NCI-H1105 (cell line): ENCODE data around the gene ZNF646.

Experiments
- DNase-seq: peaks from one replicate; lab custom pipeline; 2025; lab: John Stamatoyannopoulos, UW

Gene ZNF646

GRCh38 chr16:31073970-31074813, at the start of gene ZNF646, which contains the start of gene ZNF668:
Gene ZNF646 (plus strand): TSS chr16:31074422. CDS start chr16:31076325, 1,903 bp downstream.
Gene ZNF668 (minus strand): TSS chr16:31074240. CDS start chr16:31064459, 9,781 bp downstream.
- peak; percentile 98 for DNase-seq

- DNase-seq = no peak
These were observed 48.9 kb upstream of the ZNF646 start for GRCh38 chr16:31025339-31025738.

GRCh38 chr16:31029272-31029671, 45.0 kb upstream of the ZNF646 start:
- DNase-seq = no peak

GRCh38 chr16:31031276-31031675, 42.9 kb upstream of the ZNF646 start:
- no peak for DNase-seq

DNA sequence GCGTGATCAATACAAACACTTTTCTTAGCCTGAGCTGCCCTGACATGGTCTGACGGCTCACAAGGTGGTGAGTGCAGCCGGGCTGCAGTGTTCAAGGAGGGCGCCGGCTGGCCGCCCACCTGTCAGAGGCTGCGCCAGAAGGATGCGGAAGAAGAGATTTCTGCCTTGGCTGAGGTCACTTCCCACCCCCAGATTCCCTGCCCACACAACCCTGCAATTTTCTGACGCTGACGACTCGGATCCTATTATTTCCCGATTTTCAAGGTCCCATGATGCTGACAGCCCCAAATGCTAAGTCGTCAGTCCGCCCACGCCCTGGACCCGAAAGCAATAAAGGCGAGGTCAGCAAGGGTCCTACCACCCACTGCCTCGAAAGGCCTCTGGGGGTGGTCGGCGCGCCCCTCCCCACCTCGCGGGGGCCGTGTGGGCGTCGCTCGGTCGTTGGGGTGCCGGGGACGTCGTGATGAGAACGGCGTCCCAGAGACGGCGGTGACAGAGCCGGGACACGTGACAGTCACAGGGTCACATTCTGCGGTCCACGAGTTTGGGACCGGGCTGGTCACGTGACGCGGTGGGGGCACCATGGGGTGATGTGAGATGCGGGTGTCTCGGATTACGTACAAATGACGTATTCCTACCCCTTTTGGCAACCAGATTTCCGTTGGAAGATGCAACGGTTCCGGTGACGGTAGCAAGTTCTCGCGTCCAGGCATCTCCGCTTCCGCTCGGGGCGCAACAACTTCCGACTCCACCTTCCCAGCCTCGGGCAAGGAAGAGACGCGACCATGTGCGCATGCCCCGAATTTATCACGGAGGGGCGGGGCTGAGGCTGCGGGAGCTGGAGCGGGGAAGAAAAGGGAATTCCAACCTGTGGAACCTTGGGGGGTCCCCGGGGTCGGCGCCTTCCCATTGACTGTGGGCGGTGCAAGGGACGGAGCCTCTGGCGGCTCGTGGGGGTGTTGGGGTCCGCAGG, 41.2 kb upstream of the ZNF646 start, which contains the start of gene STX4:
Gene STX4 (plus strand): TSS at position 823 of the 973 bp plus-strand sequence. CDS start 248 bp downstream, outside the sequence.
- DNase-seq = peak; percentile 90

GRCh38 chr16:31033709-31034492, 40.3 kb upstream of the ZNF646 start:
- peak; percentile 51 for DNase-seq

- no peak for DNase-seq
These were observed 37.5 kb upstream of the ZNF646 start for GRCh38 chr16:31036691-31037090.

DNA sequence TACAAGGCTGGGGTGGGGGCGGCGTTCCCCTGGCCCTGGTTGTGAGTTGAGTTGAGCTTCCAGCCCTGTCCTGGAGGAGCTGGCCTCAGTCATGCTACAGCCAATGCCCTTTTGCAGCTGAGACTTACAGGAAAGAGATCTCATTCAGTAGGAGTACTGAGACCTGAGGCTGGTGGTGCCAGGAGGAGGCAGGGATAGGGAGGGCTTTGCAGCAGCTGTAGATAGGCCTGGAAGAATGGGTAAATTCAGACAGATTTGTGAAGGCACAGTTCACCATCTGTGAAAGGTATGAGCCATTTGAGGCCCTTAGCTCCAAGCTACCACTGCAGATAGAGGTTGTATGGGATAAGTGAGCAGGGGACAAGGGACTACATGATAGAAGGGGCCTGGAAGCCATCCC, 35.2 kb upstream of the ZNF646 start:
- no peak for DNase-seq

GRCh38 chr16:31042866-31043265, 31.4 kb upstream of the ZNF646 start:
- no peak for DNase-seq

- no peak for DNase-seq
These were observed 30.9 kb upstream of the ZNF646 start for GRCh38 chr16:31043352-31043751.

DNA sequence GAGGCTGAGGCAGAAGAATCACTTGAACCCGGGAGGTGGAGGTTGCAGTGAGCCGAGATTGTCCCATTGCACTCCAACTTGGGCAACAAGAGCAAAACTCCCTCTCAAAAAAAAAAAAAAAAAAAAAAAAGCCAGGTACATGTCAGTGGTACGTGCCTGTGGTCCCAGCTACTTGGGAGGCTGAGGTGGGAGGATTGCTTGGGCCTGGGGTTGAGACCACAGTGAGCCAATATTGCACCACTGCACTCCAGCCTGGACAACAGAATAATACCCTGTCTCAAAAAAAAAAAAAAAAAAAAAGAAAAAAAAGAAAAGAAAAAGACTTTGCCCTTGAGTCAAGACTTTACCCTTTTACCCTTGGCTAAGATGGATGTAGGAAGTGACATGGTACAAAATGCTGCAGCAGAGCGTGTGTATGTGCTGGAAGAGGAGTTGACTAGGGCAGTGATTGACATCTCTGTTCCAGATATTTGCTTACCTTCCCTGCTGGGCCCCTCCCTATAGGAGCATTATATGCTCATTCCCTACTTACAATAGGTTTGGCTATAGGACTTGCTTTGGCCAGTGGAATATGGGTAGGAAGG, 30.2 kb upstream of the ZNF646 start:
- DNase-seq = no peak

DNA sequence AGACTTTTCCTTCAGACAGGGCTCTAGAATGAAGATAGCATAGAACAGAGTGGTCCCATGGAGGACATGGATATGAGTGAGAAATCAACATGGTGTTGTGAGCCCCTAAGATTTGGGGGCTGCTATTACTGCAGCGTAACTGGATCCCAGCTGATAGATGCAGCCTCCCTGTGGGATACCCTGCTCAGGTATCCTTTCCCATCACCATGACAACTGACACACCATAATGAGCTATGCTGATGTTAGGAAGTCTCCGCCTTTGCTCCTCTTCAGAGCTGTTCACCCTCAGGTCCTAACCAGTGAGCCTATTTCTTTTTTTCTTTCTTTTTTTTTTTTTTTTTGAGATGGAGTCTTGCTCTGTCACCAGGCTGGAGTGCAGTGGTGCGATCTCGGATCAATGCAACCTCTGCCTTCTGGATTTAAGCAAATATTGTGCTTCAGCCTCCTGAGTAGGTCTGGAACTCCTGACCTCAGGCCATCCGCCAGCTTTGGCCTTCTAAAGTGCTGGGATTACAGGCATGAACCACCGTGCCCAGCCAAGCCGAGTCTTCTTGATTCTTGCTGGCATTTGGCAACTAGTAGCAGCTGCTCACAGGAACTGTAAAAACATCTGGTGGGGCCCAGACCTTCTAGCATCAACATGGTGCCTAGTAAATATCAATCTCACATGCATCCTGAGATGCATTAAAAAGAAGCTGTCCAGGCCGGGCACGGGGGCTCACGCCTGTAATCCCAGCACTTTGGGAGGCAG, 23.8 kb upstream of the ZNF646 start:
- DNase-seq = no peak

DNA sequence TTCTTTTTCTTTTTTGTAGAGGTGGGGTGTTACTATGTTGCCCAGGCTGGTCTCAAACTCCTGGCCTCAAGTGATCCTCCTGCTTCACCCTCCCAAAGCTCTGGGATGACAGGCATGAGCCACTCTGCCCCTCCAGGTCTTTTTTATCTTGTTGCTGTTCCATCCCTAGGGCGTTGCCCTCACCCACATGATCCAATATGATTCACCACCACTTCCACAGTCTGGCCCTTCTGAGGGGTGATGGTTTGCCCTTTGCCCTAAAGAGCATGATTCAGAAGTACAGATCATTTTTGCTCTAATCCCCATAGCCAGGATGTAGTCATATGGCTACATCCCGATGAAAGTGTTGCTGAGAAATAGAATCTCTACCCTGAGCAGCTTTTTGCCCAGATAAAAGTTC, 22.1 kb upstream of the ZNF646 start:
- DNase-seq = no peak

GRCh38 chr16:31055613-31056012, 18.6 kb upstream of the ZNF646 start:
- DNase-seq = no peak

GRCh38 chr16:31061126-31061812, 13.0 kb upstream of the ZNF646 start:
- no peak for DNase-seq

DNA sequence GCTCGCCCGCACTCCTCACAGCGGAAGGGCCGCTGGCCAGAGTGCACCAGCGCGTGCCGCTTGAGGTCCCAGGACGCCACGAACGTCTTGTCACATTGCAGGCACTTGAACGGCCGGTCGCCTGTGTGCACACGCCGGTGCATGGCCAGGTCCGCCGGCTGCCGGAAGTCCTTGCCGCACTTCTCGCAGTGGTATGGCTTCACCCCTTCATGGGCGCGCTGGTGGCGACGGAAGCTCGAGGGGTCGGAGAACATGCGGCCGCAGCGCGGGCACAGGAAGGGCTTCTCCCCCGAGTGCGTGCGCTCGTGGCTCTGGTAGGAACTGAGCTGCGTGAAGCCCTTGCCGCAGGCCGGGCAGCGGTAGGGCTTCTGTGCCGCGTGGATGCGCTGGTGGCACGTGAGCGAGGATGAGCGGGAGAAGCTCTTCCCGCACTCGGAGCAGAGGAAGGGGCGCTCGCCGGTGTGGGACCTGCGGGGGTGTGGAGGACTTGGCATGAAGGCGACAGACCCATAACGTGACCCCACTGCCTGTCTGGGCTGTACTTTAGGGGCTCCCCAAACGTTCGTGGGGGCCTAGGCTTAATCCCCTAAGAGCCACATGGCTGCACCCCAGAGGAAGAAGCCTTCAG, 12.3 kb upstream of the ZNF646 start:
- DNase-seq = no peak

DNA sequence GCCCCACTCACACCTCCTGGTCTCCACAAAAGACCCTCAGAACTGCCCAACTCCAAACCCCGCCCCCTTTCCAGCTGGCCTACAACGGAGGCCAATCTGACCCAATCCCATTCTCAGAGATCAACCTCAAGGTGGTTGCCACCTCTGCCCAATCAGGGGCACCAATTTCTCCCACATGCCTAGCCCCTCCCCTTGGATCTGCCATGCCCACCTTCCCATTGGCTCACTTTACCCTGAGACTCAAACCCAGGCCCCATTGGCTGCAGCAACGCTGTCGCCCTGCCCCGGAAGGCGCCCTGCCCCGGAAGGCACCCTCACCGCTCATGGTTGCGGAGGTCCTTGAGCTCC, 10.8 kb upstream of the ZNF646 start:
- DNase-seq = no peak

GRCh38 chr16:31063843-31064611, 10.2 kb upstream of the ZNF646 start:
- no peak for DNase-seq
